Heart right ventricle (tissue), 16 donors: ENCODE data around the gene DGKD. TPM values are rescaled to one million over a fixed set of nuclear protein-coding genes. Genes with fewer than 3 reads are reported as not detected.
"Not testable (repeated sequence)": the region's sequence is repeated elsewhere in the genome, so short reads cannot be mapped to it uniquely, and the experiment has no call there.

Experiments used
- ATAC-seq, 8 donors: fragments of 200-7000 bp; cut with Tn5 transposase; one replicate each; pipeline ENCODE4 v1.9.1; 2020; ENCODE audit warnings: mild to moderate bottlenecking in 8 of 8, moderate library complexity in 8 of 8, moderate number of reproducible peaks in 1 of 8
- DNase-seq, 2 donors: peaks; one replicate each; pipeline ENCODE4 v3.0.0-alpha.2; 2020
- H3K27ac ChIP-seq, 10 donors: fragments of 200-600 bp; sonication (generic) in 2 of 10; one replicate each; pipeline versions ENCODE4 v1.5.0 to v1.8.0; 2020 to 2022; ENCODE audit warnings: mild to moderate bottlenecking in 3 of 10
- H3K27me3 ChIP-seq, 7 donors: fragments of 200-600 bp; one replicate each; pipeline ENCODE4 v1.8.0; 2021 to 2022; ENCODE audit warnings: mild to moderate bottlenecking in 2 of 7
- H3K36me3 ChIP-seq, 9 donors: fragments of 200-600 bp; sonication (generic) in 1 of 9; one replicate each; pipeline versions ENCODE4 v1.5.0 to v1.8.0; 2020 to 2022; ENCODE audit warnings: mild to moderate bottlenecking in 2 of 9
- H3K4me1 ChIP-seq, 9 donors: fragments of 200-600 bp; sonication (generic) in 1 of 9; one replicate each; pipeline versions ENCODE4 v1.5.0 to v1.8.0; 2020 to 2022; ENCODE audit warnings: mild to moderate bottlenecking in 4 of 9
- H3K4me3 ChIP-seq, 10 donors: fragments of 200-600 bp; sonication (generic) in 2 of 10; one replicate each; pipeline versions ENCODE4 v1.5.0 to v1.8.0; 2020 to 2022; ENCODE audit warnings: mild to moderate bottlenecking in 7 of 10, moderate library complexity in 2 of 10
- H3K9me3 ChIP-seq, 11 donors: fragments of 200-600 bp in 10 of 11; sonication (generic) in 2 of 11; one replicate each; pipeline versions ENCODE4 v1.5.0 to v1.8.0; 2013 to 2022; ENCODE audit warnings: mild to moderate bottlenecking in 2 of 11, control low read depth in 1 of 11, moderate library complexity in 1 of 11
- WGBS, 2 donors: extraction: QIAGEN DNeasy Blood & Tissue Kit; methylation state at CpG; one replicate each; pipeline ENCODE4 v1.1.7; 2013; ENCODE audit warnings: inconsistent platforms in 1 of 2; 5-methylcytosine and 5-hydroxymethylcytosine counted together
- intact Hi-C, 10 donors: fragments of 100-400 bp; cut with DNase I; formaldehyde crosslinking; loops; one replicate each; pipeline versions ENCODE4 v1.11.1 to v1.14.2; 2022
- polyA plus RNA-seq, 2 donors: library from polyadenylated mRNA; stranded (reverse); fragments of 200-250 nt; gene quantifications; one replicate each; pipeline ENCODE4 v1.2.3, GENCODE V29; 2013
- total RNA-seq, 10 donors: library from RNA; stranded (reverse); fragmentation: NEBNext Ultra II Directional in 3 of 10; extraction: Animal tissue kit (Norgen Biotek cat#: 25700) in 3 of 10; gene quantifications; one replicate each; pipeline versions ENCODE4 v1.2.1 to v1.2.4, GENCODE V29; 2021 to 2023
- TF ChIP-seq, protein P1 (sequence below), 9 donors: fragments of 200-600 bp; sonication (generic) in 2 of 9; IDR thresholded peaks; one replicate each; pipeline versions ENCODE4 v1.5.0 to v1.8.0; 2021 to 2022; ENCODE audit warnings: antibody characterized with exemption in 9 of 9, mild to moderate bottlenecking in 5 of 9, moderate library complexity in 1 of 9
- donor health status: Arrhythmogenic right ventricular cardiomyopathy.
- donor health status: ischemic (EF 13 %, LVEDD 7.1; RV severe dilation, severe dysfunction).
- donor health status: healthy with polysubstance abuse.
- donor health status: DM: no; HTN: yes; CAD: no.
- donor health status: DM: no; HTN: no; CAD: no.
- donor health status: ischemic (EF 25% LVEDD 6.9; RV normal size, moderate dysfunction).
- donor health status: ischemic (EF 25% LVEDD 5.7; RV mildly dilated, moderate dysfunction).
- donor health status: healthy.
- donor health status: DM: yes; HTN: yes; CAD: no.
- donor health status: Ischemic cardiomyopathy.
- donor health status: ischemic (EF 35%, LVEDD 5.7; RV mildly dilated, moderate dysfunction).
- donor health status: nonischemic (EF 11% LVEDD 7.7; RV severe dilation, severe dysfunction).
- donor health status: DM: yes; HTN: yes; CAD: no.
- donor health status: PGD.
- donor health status: ischemic (EF 29% LVEDD 5.4; RV normal size, mild dysfunction).
- donor health status: nonischemic (EF 23%, LVEDD 6.1; RV moderate dilation, normal function).

DGKD gene
- total and polyA plus RNA-seq, 12 donors = 26.8 to 79.5 (median 44.7) TPM

DNA sequence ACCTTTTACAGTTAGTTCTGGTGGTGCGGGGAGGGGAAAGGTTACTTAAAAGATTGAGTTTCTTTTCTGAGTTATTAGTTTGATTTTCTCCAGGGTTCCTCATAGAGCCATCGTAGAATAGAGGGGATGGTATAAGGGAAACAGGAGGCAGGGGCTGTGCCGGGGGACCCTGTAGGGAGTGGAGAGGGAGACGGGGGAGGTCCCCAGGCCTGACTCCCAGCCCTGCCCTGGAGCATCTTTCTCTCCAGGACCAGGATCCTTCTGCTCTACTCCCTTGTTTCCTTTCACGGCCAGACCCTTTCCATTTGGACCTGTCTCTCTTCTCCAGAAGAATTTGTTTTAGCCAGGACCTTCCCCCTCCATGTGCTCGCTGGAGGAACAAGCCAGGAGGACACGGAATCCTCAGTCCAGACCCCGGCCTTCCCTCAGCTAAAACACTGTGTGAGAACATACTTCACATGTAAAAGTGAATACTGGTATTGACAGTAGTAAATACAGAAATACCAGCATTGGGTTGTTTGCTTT is 35.4 kb downstream of the DGKD start:
- Histone ChIP-seq H3K4me3 (no peak overlapping the region), H3K9me3 (no peaks in the 10 kb centered on the region), H3K27ac (peak overlapping the region in 3 of 10 donors; percentile 73 to 92 (median 91)), H3K4me1 (peaks cover 17 to 48% (median 41%) of the 10 kb centered on the region in 9 donors), H3K27me3 (no peaks in the 10 kb centered on the region), H3K36me3 (peaks cover 0 to 49% (median 11%) of the 10 kb centered on the region in 9 donors)
- intact Hi-C loops = loop anchor here in 1 of 10 donors (5.0 kb wide), 1 partner anchor 53 kb away; no protein-coding TSS in a partner anchor
- 95 to 96% methylated on average over 8 of the region's 8 CpGs for WGBS, 2 donors
- ATAC-seq = no peak
- TF ChIP-seq, protein P1, sequence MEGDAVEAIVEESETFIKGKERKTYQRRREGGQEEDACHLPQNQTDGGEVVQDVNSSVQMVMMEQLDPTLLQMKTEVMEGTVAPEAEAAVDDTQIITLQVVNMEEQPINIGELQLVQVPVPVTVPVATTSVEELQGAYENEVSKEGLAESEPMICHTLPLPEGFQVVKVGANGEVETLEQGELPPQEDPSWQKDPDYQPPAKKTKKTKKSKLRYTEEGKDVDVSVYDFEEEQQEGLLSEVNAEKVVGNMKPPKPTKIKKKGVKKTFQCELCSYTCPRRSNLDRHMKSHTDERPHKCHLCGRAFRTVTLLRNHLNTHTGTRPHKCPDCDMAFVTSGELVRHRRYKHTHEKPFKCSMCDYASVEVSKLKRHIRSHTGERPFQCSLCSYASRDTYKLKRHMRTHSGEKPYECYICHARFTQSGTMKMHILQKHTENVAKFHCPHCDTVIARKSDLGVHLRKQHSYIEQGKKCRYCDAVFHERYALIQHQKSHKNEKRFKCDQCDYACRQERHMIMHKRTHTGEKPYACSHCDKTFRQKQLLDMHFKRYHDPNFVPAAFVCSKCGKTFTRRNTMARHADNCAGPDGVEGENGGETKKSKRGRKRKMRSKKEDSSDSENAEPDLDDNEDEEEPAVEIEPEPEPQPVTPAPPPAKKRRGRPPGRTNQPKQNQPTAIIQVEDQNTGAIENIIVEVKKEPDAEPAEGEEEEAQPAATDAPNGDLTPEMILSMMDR (IDR thresholded peaks at IDR 0.05) = no peak
- no peak for DNase-seq

DNA sequence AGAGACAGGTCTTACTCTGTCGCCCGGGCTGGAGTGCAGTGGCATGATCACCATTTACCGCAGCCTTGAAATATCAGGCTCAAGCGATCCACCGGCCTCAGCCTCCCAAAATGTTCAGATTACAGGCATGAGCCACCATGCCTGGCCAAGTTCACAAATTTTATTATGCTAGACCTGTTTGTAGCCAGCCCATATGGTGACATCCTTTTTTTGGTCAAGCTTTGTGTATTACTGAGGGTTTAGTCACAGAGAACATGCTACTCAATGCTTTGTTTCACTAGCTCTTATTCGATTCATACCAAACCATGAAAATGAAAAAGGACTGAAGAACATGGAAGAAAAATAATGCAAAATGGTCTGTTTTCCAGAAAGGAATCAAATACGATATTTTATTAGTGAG is 41.4 kb downstream of the DGKD start:
- TF ChIP-seq, protein P1 (IDR thresholded peaks at IDR 0.05) = no peak
- DNase-seq (no peak), ATAC-seq (no peak)
- no peak overlapping the region for H3K27ac ChIP-seq
- WGBS, 2 donors = 92 to 98% methylated on average over 7 of the region's 7 CpGs
- H3K36me3 ChIP-seq = peaks cover 0 to 40% (median 7%) of the 10 kb centered on the region in 9 donors
- intact Hi-C loops = no loop called here
- H3K4me3 ChIP-seq = no peak overlapping the region
- H3K4me1 ChIP-seq = peaks cover 0 to 14% (median 0%) of the 10 kb centered on the region in 9 donors
- H3K27me3 ChIP-seq = no peaks in the 10 kb centered on the region
- no peaks in the 10 kb centered on the region for H3K9me3 ChIP-seq

DNA sequence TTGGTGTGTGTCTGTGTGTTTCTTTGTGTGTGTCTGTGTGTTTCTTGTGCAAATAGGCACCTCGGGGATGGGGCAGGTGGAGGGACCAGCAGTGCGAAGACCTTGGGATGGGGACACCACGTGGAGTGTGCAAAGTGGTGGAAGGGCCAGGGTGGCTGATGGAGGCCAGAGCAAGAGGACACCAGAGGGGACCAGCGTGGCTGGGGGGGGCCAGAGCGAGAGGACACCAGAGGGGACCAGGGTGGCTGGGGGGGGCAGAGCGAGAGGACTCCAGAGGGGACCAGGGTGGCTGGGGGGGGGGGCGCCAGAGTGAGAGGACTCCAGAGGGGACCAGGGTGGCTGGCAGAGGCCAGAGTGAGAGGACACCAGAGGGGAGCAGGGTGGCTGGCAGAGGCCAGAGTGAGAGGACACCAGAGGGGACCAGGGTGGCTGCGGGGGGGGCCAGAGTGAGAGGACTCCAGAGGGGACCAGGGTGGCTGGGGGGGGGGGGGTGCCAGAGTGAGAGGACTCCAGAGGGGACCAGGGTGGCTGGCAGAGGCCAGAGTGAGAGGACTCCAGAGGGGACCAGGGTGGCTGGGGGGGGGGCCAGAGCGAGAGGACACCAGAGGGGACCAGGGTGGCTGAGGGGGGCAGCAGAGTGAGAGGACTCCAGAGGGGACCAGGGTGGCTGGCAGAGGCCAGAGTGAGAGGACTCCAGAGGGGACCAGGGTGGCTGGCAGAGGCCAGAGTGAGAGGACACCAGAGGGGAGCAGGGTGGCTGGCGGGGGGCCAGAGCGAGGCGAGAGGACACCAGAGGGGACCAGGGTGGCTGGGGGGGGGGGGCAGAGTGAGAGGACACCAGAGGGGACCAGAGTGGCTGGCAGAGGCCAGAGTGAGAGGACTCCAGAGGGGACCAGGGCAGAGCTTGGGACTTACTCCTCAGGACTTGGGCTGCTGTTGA is 42.7 kb downstream of the DGKD start:
- H3K27ac ChIP-seq, DNase-seq, intact Hi-C loops, ATAC-seq, H3K4me3 ChIP-seq, H3K27me3 ChIP-seq, H3K9me3 ChIP-seq: not testable (repeated sequence)
- Histone ChIP-seq H3K4me1 (peaks cover 0 to 14% (median 0%) of the 10 kb centered on the region in 9 donors), H3K36me3 (peaks cover 0 to 27% (median 7%) of the 10 kb centered on the region in 9 donors)
- 97 to 98% methylated on average over 11 to 12 of the region's 12 CpGs for WGBS, 2 donors

- ATAC-seq (peak in 3 of 8 donors; percentile 21 to 41 (median 27)), DNase-seq (no peak)
- Histone ChIP-seq H3K4me1 (peaks cover 0 to 14% (median 0%) of the 10 kb centered on the region in 9 donors), H3K36me3 (peaks cover 0 to 13% (median 0%) of the 10 kb centered on the region in 9 donors), H3K27ac (no peak overlapping the region), H3K27me3 (no peaks in the 10 kb centered on the region), H3K4me3 (no peak overlapping the region), H3K9me3 (no peaks in the 10 kb centered on the region)
- TF ChIP-seq, protein P1 (IDR thresholded peaks at IDR 0.05) = peak in 1 of 9 donors; percentile 5
- intact Hi-C loops = loop anchor here in 2 of 10 donors (5.0 kb wide), 1 partner anchor 43 kb away; no protein-coding TSS in a partner anchor
- WGBS, 2 donors = 71 to 79% methylated on average over 8 of the region's 8 CpGs
Measured at GRCh38 chr2:233399306-233400225, 45.3 kb downstream of the DGKD start.
